A673 (cell line): Measurements from ENCODE around the gene USHBP1. TPM values are rescaled to one million over a fixed set of nuclear protein-coding genes. Genes with fewer than 3 reads are reported as not detected.

ENCODE experiments used
- BruUV-seq: library from RNA; stranded (reverse); fragments of 400-500 nt; replicated peaks from 2 replicates; lab custom pipeline; 2021; lab: Mats Ljungman, UMichigan
- CTCF ChIA-PET: fragments of 300-600 bp; sonication (Branson Sonifier 250); formaldehyde crosslinking; loops from one replicate; lab custom pipeline; 2022; ENCODE audit warnings: antibody characterized with exemption; lab: Charles Lee
- POLR2A ChIA-PET: fragments of 300-600 bp; sonication (Branson Sonifier 250); formaldehyde crosslinking; loops from one replicate; lab custom pipeline; 2022; ENCODE audit warnings: antibody characterized with exemption; ENCODE audit not compliant: low non-redundant PET; lab: Charles Lee
- DNase-seq: peaks from one replicate; pipeline ENCODE4 v3.0.0-alpha.2; 2015; ENCODE audit warnings: low spot score
- H3K27ac ChIP-seq: fragments of 200-600 bp; sonication (generic); 2 replicates; pipeline ENCODE4 v1.5.1; 2016; ENCODE audit warnings: mixed run types, low read depth, mild to moderate bottlenecking, mixed read lengths, antibody characterized with exemption, low read length; ENCODE audit not compliant: poor library complexity, severe bottlenecking
- H3K27me3 ChIP-seq: fragments of 200-600 bp; sonication (generic); replicated peaks from 2 replicates; pipeline ENCODE4 v1.6.1; 2017; ENCODE audit warnings: mixed run types, low read depth, mild to moderate bottlenecking, mixed read lengths, antibody characterized with exemption, low read length; ENCODE audit not compliant: insufficient read depth, poor library complexity
- H3K36me3 ChIP-seq: fragments of 200-600 bp; sonication (generic); 2 replicates; pipeline ENCODE4 v1.6.1; 2016; ENCODE audit warnings: mixed run types, mild to moderate bottlenecking, mixed read lengths, antibody characterized with exemption, low read length; ENCODE audit not compliant: insufficient read depth, poor library complexity, severe bottlenecking
- H3K4me1 ChIP-seq: fragments of 200-600 bp; sonication (generic); 2 replicates; pipeline ENCODE4 v1.6.1; 2017; ENCODE audit warnings: mixed run types, mild to moderate bottlenecking, mixed read lengths, antibody characterized with exemption, low read length; ENCODE audit not compliant: insufficient read depth, poor library complexity, severe bottlenecking
- H3K4me3 ChIP-seq: fragments of 200-600 bp; sonication (generic); 2 replicates; pipeline ENCODE4 v1.5.1; 2016; ENCODE audit warnings: low read depth, mixed run types, mild to moderate bottlenecking, mixed read lengths, low read length; ENCODE audit not compliant: poor library complexity, severe bottlenecking
- H3K9me3 ChIP-seq: fragments of 200-600 bp; sonication (generic); 2 replicates; pipeline ENCODE4 v1.6.1; 2016; ENCODE audit warnings: mixed run types, low read depth, mild to moderate bottlenecking, mixed read lengths, antibody characterized with exemption, low read length; ENCODE audit not compliant: poor library complexity, severe bottlenecking
- CTCF ChIP-seq: fragments of 300-800, 200-600 bp; sonication (generic); conservative IDR thresholded peaks from 2 replicates; pipeline ENCODE4 v1.5.1; 2017; ENCODE audit warnings: low read depth, mild to moderate bottlenecking, antibody characterized with exemption, low read length, moderate library complexity, mixed read lengths
- EZH2 ChIP-seq: fragments of 200-600 bp; sonication (generic); IDR thresholded peaks from 2 replicates; pipeline ENCODE4 v1.6.1; 2017; ENCODE audit warnings: borderline replicate concordance, low read depth, mild to moderate bottlenecking, mixed read lengths, antibody characterized with exemption, low read length; ENCODE audit not compliant: poor library complexity, severe bottlenecking
- intact Hi-C: fragments of 100-400 bp; cut with micrococcal nuclease; formaldehyde crosslinking; loops from one replicate; pipeline ENCODE4 v1.10.0; 2022; ENCODE audit not compliant: unreplicated experiment
- total RNA-seq: library from RNA; stranded (reverse); gene quantifications from 2 replicates; pipeline ENCODE4 v1.2.3, GENCODE V29; 2021

The USHBP1 gene
- total RNA-seq, 1 experiment from 2014 or later: not detected

GRCh38 chr19:17235971-17236777, 28.4 kb downstream of the USHBP1 start:
- H3K27me3 ChIP-seq: no peaks in the 10 kb centered on the region
- peak overlapping the region; percentile 74 for H3K4me3 ChIP-seq
- peak; percentile 77 for DNase-seq
- H3K36me3 ChIP-seq: peaks cover 15% of the 10 kb centered on the region
- ChIA-PET CTCF (interaction anchor here (1.0 kb wide), 1 partner anchor 521 kb away, joined by 3 read pairs; no protein-coding TSS in a partner anchor), POLR2A (no interaction called here)
- H3K27ac ChIP-seq: peak overlapping the region; percentile 88
- H3K9me3 ChIP-seq: no peaks in the 10 kb centered on the region
- intact Hi-C loops: no loop called here
- TF ChIP-seq CTCF (no peak), EZH2 (no peak)
- BruUV-seq: no TSS peak
- peaks cover 19% of the 10 kb centered on the region for H3K4me1 ChIP-seq

GRCh38 chr19:17235300-17235970, 29.1 kb downstream of the USHBP1 start:
- intact Hi-C loops: no loop called here
- Histone ChIP-seq H3K27me3 (no peaks in the 10 kb centered on the region), H3K4me3 (peak overlapping the region; percentile 74), H3K27ac (peak overlapping the region; percentile 88), H3K9me3 (no peaks in the 10 kb centered on the region), H3K36me3 (peaks cover 15% of the 10 kb centered on the region), H3K4me1 (peaks cover 19% of the 10 kb centered on the region)
- ChIA-PET POLR2A (no interaction called here), CTCF (interaction anchor here (0.6 to 1.0 kb wide), 3 partner anchors 462 to 521 kb away, joined by 3 to 4 read pairs (median 4); no protein-coding TSS in a partner anchor)
- TF ChIP-seq CTCF (peak; percentile 55), EZH2 (no peak)
- no TSS peak for BruUV-seq
- DNase-seq: peak; percentile 80

- CTCF ChIA-PET: interaction anchor here (0.6 to 1.0 kb wide), 2 partner anchors 462 to 520 kb away, joined by 3 to 4 read pairs; no protein-coding TSS in a partner anchor
- TF ChIP-seq CTCF (no peak), EZH2 (no peak)
- Histone ChIP-seq H3K27me3 (no peaks in the 10 kb centered on the region), H3K4me1 (peaks cover 19% of the 10 kb centered on the region), H3K27ac (peak overlapping the region; percentile 88), H3K9me3 (no peaks in the 10 kb centered on the region), H3K36me3 (peaks cover 15% of the 10 kb centered on the region), H3K4me3 (peak overlapping the region; percentile 74)
- no TSS peak for BruUV-seq
- DNase-seq: peak; percentile 69
- intact Hi-C loops: no loop called here
- POLR2A ChIA-PET: interaction anchor here (0.6 kb wide), 1 partner anchor 119 kb away, joined by 14 read pairs; no protein-coding TSS in a partner anchor
Measured at GRCh38 chr19:17234911-17235299, 29.6 kb downstream of the USHBP1 start.
